Peyer's patch (tissue), 4 donors: ENCODE data around the gene ADGRD1.

ENCODE experiments used
- POLR2A ChIP-seq, 2 donors: fragments of 450-650 bp; IDR thresholded peaks; one replicate each; pipeline ENCODE4 v1.5.1; 2017; ENCODE audit warnings: antibody characterized with exemption in 2 of 2, mild to moderate bottlenecking in 2 of 2, moderate library complexity in 2 of 2
- TF ChIP-seq, protein P1 (sequence below), 6 experiments: fragments of 450-650 bp in 4 of 6; fragments of 200-600 bp in 2 of 6; sonication (generic) in 1 of 6; IDR thresholded peaks; one replicate each; pipeline ENCODE4 v1.5.1; 2017 to 2019; ENCODE audit warnings: antibody characterized with exemption in 6 of 6, mild to moderate bottlenecking in 3 of 6, moderate library complexity in 1 of 6

- TF ChIP-seq, protein P1, sequence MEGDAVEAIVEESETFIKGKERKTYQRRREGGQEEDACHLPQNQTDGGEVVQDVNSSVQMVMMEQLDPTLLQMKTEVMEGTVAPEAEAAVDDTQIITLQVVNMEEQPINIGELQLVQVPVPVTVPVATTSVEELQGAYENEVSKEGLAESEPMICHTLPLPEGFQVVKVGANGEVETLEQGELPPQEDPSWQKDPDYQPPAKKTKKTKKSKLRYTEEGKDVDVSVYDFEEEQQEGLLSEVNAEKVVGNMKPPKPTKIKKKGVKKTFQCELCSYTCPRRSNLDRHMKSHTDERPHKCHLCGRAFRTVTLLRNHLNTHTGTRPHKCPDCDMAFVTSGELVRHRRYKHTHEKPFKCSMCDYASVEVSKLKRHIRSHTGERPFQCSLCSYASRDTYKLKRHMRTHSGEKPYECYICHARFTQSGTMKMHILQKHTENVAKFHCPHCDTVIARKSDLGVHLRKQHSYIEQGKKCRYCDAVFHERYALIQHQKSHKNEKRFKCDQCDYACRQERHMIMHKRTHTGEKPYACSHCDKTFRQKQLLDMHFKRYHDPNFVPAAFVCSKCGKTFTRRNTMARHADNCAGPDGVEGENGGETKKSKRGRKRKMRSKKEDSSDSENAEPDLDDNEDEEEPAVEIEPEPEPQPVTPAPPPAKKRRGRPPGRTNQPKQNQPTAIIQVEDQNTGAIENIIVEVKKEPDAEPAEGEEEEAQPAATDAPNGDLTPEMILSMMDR (IDR thresholded peaks at IDR 0.05) = no peak
- TF ChIP-seq POLR2A (IDR thresholded peaks at IDR 0.05) = no peak
Observed at GRCh38 chr12:130983328-130984017, 29.8 kb downstream of the ADGRD1 start.
